Left ventricle myocardium superior (tissue), 1 donor: ENCODE results near the gene FN3KRP. TPM values are rescaled to one million over a fixed set of nuclear protein-coding genes. Genes with fewer than 3 reads are reported as not detected.
"Not testable (repeated sequence)": the region's sequence is repeated elsewhere in the genome, so short reads cannot be mapped to it uniquely, and the experiment has no call there.

Experiments used
- ATAC-seq: fragments of 200-7000 bp; cut with Tn5 transposase; one replicate; pipeline ENCODE4 v1.9.1; 2020; ENCODE audit warnings: mild to moderate bottlenecking, moderate library complexity
- DNase-seq: peaks from one replicate; pipeline ENCODE4 v3.0.0-alpha.2; 2020
- intact Hi-C: fragments of 100-400 bp; cut with micrococcal nuclease; formaldehyde crosslinking; loops from one replicate; pipeline ENCODE4 v1.11.0; 2022
- microRNA-seq: library from miRNA; unstranded; fragments of <30 nt; microRNA quantifications from one replicate; pipeline ENCODE4 v1.2.0, GENCODE V29; 2020; ENCODE audit warnings: borderline number of aligned reads
- total RNA-seq: library from RNA; stranded (reverse); fragmentation: NEBNext Ultra II Directional; extraction: Animal tissue kit (Norgen Biotek cat#: 25700); gene quantifications from one replicate; pipeline ENCODE4 v1.2.1, GENCODE V29; 2021
- donor health status: DM: no; HTN: yes; CAD: no; lungs with severe emphysema.

FN3KRP gene
- total RNA-seq, 1 donor from 2014 or later = 14.0 TPM

GRCh38 chr17:82767041-82767754 is 50.7 kb downstream of the FN3KRP start:
- intact Hi-C loops = no loop called here
- no peak for DNase-seq
- ATAC-seq = peak; percentile 71

GRCh38 chr17:82769041-82769440 is 52.5 kb downstream of the FN3KRP start:
- DNase-seq = no peak
- no peak for ATAC-seq
- intact Hi-C loops = no loop called here

GRCh38 chr17:82772026-82772425 is 55.5 kb downstream of the FN3KRP start:
- DNase-seq = no peak
- ATAC-seq = peak; percentile 36
- intact Hi-C loops = no loop called here

GRCh38 chr17:82774456-82774855 is 58.0 kb downstream of the FN3KRP start:
- intact Hi-C loops, ATAC-seq, DNase-seq: not testable (repeated sequence)

- DNase-seq = peak; percentile 85
- ATAC-seq = peak; percentile 68
- intact Hi-C loops = no loop called here
These were observed 58.7 kb downstream of the FN3KRP start for GRCh38 chr17:82775001-82775823.

- intact Hi-C loops = no loop called here
- DNase-seq (no peak), ATAC-seq (no peak)
These were observed 59.9 kb downstream of the FN3KRP start for GRCh38 chr17:82776454-82776853.

Small RNA genes within 50 kb of the gene (microRNA-seq; reads per million reads assigned to microRNA genes)
- not detected for gene MIR4525

Other genes starting within 250 kb of the FN3KRP start
- 41.5 TPM for gene FOXK2, start 197.0 kb upstream of the FN3KRP start, total RNA-seq
- gene WDR45B, start 68.3 kb upstream of the FN3KRP start, total RNA-seq = 37.3 TPM
- 21.3 TPM for gene RAB40B, start 18.0 kb upstream of the FN3KRP start, total RNA-seq
- gene FN3K, start 18.9 kb downstream of the FN3KRP start, total RNA-seq = 92.6 TPM
- 53.4 TPM for gene TBCD, start 35.4 kb downstream of the FN3KRP start, total RNA-seq
- 0.15 TPM for gene ZNF750, start 123.3 kb downstream of the FN3KRP start, total RNA-seq